Type B pancreatic cell (in vitro differentiated cells): Measurements from ENCODE around the gene MUC4. TPM values are rescaled to one million over a fixed set of nuclear protein-coding genes. Genes with fewer than 3 reads are reported as not detected.

Experiments
- DNase-seq: peaks from one replicate; pipeline ENCODE4 v3.0.0; 2021; ENCODE audit warnings: mixed read lengths; ENCODE audit not compliant: unreplicated experiment; ENCODE audit errors: extremely low spot score
- H3K27ac Mint-ChIP-seq: 2 replicates; pipeline ENCODE4 v1.8.0; 2021; ENCODE audit warnings: mild to moderate bottlenecking, mixed read lengths
- H3K27me3 Mint-ChIP-seq: 2 replicates; pipeline ENCODE4 v1.8.0; 2021; ENCODE audit warnings: mixed read lengths
- H3K36me3 Mint-ChIP-seq: 2 replicates; pipeline ENCODE4 v1.8.0; 2021; ENCODE audit warnings: mixed read lengths
- H3K4me1 Mint-ChIP-seq: one replicate; pipeline ENCODE4 v1.8.0; 2021; ENCODE audit warnings: mixed read lengths; ENCODE audit not compliant: unreplicated experiment
- H3K4me3 Mint-ChIP-seq: 2 replicates; pipeline ENCODE4 v1.8.0; 2021; ENCODE audit warnings: mild to moderate bottlenecking, mixed read lengths
- H3K9me3 Mint-ChIP-seq: 2 replicates; pipeline ENCODE4 v1.8.0; 2021; ENCODE audit warnings: mixed read lengths
- total RNA-seq: library from RNA; stranded (reverse); gene quantifications from 2 replicates; pipeline ENCODE4 v1.2.1, GENCODE V29; 2021; ENCODE audit warnings: low replicate concordance
- TF ChIP-seq, protein P1 (sequence below): fragments of 200-600 bp; sonication (generic); conservative IDR thresholded peaks from 2 replicates; pipeline ENCODE4 v1.5.0; 2021; ENCODE audit warnings: antibody characterized with exemption, mild to moderate bottlenecking

MUC4 gene
- total RNA-seq, 1 donor from 2014 or later = 2.4 TPM

DNA sequence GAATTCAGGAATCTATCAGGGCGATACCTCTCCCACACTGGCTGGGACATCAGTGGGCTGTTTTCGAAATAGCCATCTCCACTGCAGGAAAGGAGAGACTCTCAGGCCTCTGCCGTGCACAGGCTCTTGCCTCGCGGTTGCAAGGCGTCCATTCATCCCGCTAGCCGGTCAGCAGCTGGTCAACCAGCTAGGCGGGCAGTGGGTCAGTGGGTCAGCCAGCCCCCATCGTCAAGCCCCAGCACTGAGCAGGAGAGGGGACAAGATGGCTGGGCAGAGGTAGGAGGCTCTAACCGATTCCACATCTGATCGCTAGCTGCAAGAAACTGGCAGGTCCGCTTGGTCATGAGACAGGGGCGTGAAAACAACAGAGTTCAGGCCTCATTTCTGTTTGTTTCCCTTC is 45.1 kb downstream of the MUC4 start:
- no peak for DNase-seq
- no peaks in the 10 kb centered on the region for H3K27me3 Mint-ChIP-seq
- no peak overlapping the region for H3K27ac Mint-ChIP-seq
- H3K9me3 Mint-ChIP-seq = no peaks in the 10 kb centered on the region
- no peaks in the 10 kb centered on the region for H3K4me1 Mint-ChIP-seq
- H3K36me3 Mint-ChIP-seq = no peaks in the 10 kb centered on the region
- TF ChIP-seq, protein P1, sequence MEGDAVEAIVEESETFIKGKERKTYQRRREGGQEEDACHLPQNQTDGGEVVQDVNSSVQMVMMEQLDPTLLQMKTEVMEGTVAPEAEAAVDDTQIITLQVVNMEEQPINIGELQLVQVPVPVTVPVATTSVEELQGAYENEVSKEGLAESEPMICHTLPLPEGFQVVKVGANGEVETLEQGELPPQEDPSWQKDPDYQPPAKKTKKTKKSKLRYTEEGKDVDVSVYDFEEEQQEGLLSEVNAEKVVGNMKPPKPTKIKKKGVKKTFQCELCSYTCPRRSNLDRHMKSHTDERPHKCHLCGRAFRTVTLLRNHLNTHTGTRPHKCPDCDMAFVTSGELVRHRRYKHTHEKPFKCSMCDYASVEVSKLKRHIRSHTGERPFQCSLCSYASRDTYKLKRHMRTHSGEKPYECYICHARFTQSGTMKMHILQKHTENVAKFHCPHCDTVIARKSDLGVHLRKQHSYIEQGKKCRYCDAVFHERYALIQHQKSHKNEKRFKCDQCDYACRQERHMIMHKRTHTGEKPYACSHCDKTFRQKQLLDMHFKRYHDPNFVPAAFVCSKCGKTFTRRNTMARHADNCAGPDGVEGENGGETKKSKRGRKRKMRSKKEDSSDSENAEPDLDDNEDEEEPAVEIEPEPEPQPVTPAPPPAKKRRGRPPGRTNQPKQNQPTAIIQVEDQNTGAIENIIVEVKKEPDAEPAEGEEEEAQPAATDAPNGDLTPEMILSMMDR = no peak
- no peak overlapping the region for H3K4me3 Mint-ChIP-seq

DNA sequence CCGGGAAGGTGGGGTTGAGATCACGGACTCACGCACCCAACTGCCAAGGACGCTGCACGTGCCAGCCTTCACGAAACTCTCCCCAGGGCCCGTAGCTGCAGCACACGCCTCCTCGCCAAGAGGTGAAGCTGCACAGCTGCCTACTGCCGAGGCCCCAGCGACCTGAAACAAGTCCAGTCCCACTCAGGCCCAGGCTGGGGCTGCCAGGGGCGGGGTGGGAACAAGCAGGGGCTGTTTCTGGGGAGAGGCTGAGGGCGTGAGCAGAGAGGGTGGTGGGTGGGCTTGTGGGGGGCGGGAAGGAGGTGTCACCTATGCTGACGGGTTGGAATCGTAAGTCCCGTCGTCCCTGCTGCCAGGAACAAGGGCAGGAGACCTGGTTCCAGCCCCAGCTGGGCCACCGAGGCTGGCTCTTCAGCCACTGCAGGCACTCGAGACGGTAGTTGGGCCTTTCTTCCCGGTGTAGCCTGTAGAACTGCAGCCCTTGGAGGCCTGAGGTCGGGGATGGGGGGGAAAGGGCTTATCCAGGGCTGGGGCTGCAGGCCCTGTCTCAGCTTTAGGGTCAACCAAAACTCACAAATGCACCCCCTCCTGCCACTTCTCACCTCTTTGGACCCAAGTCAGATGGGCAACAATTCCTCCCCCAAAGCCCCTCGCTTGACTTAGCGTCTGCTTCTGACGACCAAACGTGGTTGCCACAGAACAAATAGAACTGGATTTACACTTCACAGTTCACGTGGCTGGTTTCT is 46.6 kb downstream of the MUC4 start:
- no peak overlapping the region for H3K27ac Mint-ChIP-seq
- no peaks in the 10 kb centered on the region for H3K4me1 Mint-ChIP-seq
- no peak for DNase-seq
- H3K4me3 Mint-ChIP-seq = no peak overlapping the region
- H3K36me3 Mint-ChIP-seq = no peaks in the 10 kb centered on the region
- TF ChIP-seq, protein P1 = no peak
- no peaks in the 10 kb centered on the region for H3K9me3 Mint-ChIP-seq
- no peaks in the 10 kb centered on the region for H3K27me3 Mint-ChIP-seq

DNA sequence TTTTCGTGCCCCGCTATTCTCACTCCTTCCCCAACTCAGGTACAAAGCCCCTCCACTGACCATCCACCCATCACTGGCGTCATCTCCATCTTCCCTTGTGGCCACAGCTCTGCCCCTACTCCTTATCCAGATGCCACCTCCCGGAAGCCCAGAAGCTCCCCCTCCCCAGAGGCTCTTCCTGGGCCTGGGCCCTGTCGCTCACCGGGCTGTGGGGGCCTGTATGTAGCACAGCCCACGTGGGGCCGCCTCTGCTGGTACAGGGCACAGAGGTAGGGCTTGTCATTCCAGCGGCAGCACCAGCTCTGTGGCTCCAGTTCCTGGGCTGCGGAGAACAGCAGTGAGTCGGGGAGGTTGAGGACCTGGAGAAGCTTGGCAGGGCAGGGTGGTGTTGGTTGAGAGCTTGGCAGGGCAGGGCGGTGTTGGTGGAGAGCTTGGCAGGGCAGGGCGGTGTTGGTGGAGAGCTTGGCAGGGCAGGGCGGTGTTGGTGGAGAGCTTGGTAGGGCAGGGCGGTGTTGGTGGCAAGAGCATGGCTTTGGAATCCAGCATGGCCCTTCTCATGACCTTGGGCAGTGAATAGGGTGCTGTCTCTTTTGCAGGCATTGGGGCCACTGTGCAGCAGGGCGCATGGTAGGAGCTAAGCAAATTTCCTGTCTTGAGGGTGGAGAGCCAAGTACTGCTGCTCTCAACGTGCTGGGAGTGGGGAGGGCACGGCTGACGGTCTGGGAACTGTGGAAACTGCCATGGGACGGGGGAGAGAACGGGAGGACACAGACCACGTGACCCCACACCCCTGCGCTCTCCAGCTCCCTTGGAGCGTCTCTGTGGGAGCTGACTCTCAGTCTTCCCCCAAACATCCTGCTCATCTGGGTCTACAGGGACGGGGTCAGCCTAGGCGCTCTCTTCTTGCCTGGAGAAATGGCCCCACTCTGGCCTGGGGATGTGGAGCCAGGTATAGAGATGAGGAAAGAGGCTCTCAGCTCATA is 47.6 kb downstream of the MUC4 start:
- no peaks in the 10 kb centered on the region for H3K36me3 Mint-ChIP-seq
- H3K4me1 Mint-ChIP-seq = no peaks in the 10 kb centered on the region
- no peaks in the 10 kb centered on the region for H3K9me3 Mint-ChIP-seq
- no peak overlapping the region for H3K4me3 Mint-ChIP-seq
- TF ChIP-seq, protein P1 = no peak
- no peaks in the 10 kb centered on the region for H3K27me3 Mint-ChIP-seq
- no peak overlapping the region for H3K27ac Mint-ChIP-seq
- no peak for DNase-seq

DNA sequence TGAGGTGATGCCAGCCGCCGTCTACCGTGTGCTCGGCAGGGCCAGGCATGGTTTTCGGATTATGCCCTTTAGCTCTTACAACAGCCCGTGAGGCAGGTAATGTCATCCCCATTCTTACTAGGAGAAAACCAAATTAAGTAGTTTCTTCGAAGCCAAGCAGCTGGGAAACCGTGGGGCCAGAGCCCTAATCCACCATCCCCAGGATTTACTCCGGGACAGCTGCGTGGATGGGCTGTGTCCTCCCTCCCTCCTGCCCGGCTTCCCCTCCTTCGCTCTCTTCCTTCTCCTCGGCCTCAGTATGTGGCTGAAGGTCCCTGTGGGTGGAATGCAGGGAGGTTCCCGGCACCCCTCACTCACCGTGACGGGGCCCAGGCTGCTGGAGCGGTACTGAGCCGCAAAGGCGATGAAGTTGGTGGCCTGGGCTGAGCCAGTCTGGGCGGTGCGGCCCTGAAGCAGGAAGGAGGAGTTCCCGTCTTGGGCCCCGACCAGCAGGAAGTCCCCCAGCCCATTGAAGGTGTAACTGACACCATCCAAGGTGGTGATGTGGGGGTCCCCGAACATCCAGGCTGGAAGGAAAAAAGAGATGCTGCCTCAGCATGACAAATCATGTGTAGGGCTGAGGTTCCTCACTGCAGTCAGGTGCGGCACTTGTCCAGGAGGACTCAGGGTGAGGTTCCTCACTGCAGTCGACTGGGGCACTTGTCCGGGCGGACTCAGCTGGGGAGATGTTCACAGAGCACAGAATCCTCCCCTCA is 48.5 kb downstream of the MUC4 start:
- H3K36me3 Mint-ChIP-seq = no peaks in the 10 kb centered on the region
- no peaks in the 10 kb centered on the region for H3K4me1 Mint-ChIP-seq
- no peak for DNase-seq
- H3K4me3 Mint-ChIP-seq = no peak overlapping the region
- TF ChIP-seq, protein P1 = no peak
- no peak overlapping the region for H3K27ac Mint-ChIP-seq
- no peaks in the 10 kb centered on the region for H3K9me3 Mint-ChIP-seq
- H3K27me3 Mint-ChIP-seq = no peaks in the 10 kb centered on the region

DNA sequence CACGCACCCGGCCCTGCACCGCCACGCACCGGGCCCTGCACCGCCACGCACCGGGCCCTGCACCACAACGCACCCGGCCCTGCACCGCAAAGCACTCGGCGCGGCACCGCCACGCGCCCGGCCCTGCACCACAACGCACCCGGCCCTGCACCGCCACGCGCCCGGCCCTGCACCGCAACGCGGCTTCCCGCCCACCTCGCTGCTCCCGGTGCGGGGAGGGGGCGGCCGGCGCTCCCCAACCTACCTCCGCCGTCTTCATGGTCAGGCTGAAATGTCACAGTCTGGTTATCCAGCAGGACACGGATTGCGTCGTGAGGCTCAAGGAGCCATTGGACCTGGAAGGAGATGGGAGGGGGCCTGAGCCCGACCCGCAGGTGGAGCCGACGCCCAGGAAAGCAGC is 49.1 kb downstream of the MUC4 start:
- no peak for DNase-seq
- TF ChIP-seq, protein P1 = no peak
- H3K4me1 Mint-ChIP-seq = no peaks in the 10 kb centered on the region
- no peak overlapping the region for H3K4me3 Mint-ChIP-seq
- no peaks in the 10 kb centered on the region for H3K27me3 Mint-ChIP-seq
- no peak overlapping the region for H3K27ac Mint-ChIP-seq
- no peaks in the 10 kb centered on the region for H3K36me3 Mint-ChIP-seq
- no peaks in the 10 kb centered on the region for H3K9me3 Mint-ChIP-seq
